GM18858 (cell line): ENCODE results near the gene CADPS.

Source experiments
- ATAC-seq: cut with Tn5 transposase; IDR thresholded peaks from one replicate; pipeline ENCODE4 v1.9.1; 2021; ENCODE audit not compliant: unreplicated experiment

CADPS gene

DNA sequence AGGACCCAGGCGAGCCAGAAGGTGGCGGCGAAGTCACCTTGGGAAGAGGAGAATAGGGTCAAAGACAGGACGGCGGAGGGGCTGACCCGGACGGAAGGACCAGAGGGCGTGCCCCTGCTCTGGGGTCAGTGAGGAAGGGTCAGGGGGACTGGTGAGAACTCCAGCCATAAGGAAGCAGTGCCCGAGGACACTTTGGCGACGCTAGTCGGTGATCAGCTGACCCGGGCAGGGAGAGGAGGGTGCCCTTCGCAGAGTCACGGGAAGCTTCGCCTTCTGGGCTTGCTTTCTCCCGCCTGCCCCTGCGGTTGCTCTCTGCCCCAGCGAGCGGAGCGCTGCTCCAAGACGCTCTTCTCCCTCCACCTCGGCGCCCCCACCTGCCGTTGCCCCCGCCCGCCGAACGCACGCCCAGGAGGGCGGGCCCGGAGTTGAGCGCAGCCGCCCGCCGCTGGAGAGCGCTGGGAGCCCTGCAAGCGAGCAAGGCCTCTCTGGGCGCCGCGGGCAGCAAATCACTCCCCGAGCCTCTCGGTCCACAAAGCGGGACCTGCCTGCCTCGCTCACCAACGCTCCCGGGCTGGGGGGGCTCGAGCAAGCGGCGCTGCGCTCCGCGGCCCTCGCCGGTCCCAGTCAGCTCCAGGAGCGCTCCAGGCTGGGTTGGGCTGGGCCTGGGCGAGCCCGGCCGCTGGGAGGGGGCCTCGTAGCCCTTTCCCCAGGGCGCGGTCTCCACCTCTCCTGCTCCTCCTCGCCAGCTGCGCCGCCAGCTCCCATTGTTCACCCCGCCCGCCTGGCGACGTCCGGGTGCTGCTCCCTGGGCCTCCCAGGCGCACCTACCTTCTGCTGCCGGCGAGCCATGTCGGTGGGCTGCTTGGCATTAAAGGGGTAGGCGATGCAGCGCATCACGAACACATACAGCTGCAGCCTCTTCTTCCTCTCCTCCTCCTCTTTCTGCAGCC, 1.2 kb downstream of the CADPS start:
- ATAC-seq: no peak

- ATAC-seq: no peak
Observed at GRCh38 chr3:62873451-62873760, 1.8 kb downstream of the CADPS start.

DNA sequence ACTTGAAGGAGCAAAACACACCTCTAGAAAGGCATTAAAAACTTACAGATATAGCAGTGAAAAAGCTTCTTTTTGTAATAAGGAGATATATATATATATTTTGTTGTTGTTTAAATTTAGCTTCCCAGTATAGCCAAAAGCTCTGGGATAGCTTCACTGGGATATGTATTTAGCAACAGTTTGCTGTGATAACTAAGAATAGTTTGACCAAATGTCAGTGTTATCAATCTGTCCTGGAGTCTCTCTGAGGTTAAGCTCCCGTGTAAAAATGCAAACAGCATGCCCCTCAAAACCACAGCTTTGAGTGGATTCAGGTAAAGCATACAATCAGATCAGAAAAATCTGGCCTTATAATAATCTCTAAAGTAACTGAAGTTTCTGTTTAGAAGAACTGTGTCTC, 2.9 kb downstream of the CADPS start:
- no peak for ATAC-seq

DNA sequence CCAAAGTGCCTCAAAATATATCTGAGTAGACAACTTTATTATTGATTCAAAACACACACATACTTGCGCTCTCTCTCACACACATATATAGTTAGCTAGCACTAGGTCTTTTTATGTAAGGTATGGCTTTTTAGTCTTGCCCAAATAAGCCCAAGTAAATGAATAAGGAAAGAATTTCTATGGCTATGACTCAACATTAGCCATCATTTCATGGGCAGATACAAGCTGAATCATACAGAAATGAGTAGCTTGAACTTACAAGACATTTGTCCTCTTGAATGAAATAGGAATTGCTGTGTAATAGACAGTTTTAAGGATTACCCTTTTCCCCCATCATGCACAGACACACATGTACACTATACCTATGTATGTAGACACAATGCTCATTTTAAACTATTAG, 4.9 kb downstream of the CADPS start:
- no peak for ATAC-seq

DNA sequence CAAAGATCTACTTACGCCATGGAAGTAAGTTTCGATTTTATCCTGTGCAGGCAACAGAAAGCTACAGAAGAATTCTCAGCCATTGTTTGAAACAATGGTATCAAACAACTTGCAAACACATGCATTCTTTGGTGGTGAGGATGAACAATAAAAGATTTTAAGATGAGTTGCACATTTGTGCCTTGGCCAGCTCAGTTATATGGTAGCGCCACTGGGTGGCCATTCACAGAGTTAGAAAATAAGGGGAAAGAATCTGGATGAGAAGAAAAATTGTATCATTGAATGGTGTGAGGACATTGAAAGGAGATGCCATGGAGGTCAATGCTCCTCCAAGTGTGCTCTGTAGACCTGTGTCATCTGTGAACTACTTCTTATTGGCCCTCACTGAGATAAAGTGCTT, 11.6 kb downstream of the CADPS start:
- no peak for ATAC-seq

DNA sequence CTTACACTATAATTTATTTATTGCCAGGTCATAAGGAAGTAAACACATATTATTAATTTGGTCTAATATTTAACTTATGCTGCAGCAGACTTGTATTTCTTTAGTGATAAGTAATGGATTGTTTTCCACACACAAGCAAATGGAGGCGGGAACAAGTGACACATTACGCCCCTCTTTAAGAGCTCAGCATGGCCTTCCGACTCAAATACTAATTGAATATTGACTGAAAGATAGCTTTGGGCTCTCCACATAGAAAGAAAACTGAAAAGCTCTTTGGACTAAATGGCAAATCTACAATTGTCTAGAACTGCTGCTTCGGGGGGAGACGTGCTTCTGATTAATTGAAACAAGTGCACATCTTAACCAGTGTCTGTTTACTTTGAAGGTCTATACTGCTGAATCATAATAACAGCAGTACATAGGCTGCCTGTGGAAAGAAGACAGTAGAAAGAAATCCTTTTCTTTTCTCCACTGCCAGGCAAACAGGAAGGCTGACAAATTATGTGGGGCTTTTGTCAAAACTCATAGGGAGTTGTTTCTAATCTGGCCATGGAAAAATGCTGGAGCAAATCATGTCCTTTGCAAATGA, 15.9 kb downstream of the CADPS start:
- no peak for ATAC-seq

GRCh38 chr3:62845996-62846395, 29.2 kb downstream of the CADPS start:
- ATAC-seq: no peak

- no peak for ATAC-seq
Observed at GRCh38 chr3:62843508-62843907, 31.7 kb downstream of the CADPS start.

DNA sequence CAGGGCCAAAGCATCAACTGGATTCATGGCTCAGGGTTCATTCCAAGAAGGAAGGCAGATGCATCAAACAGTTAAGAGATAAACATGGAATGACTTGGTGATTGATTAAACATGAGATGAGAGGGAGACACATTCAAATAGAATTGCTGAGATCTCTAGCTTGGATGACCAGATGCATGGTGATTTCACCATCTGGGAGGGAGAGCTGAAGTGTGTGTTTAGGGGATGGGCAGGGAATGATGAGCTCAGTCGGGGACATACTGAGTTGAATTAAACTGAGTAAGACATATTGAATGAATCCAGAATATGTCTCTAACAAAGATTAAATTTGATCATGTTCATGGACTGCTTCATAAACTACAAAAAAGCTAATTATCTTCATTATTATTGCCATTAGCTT, 35.5 kb downstream of the CADPS start:
- ATAC-seq: no peak

- no peak for ATAC-seq
Observed at GRCh38 chr3:62837145-62837787, 38.0 kb downstream of the CADPS start.

- ATAC-seq: peak; percentile 75
Observed at GRCh38 chr3:62835554-62836236, 39.5 kb downstream of the CADPS start.

- ATAC-seq: no peak
Observed at GRCh38 chr3:62833538-62833937, 41.7 kb downstream of the CADPS start.

DNA sequence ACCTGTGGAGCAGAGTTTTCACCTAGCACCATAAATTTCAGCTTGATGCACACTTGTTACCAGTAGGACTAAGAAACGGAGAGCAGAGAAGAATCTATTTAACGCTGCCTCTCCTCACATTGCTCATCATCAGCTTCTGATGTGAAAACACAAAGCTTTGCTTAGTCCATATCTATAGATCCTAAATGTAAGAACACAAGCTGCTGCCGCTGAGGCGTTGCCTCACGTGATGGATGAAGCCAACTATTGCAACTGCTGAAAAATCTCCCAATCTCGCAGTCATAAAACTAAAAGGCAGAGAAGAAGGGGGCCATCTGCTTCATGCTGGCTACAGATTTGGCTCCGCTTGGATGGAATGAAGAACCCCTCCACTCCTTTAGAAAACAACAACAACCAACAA, 42.7 kb downstream of the CADPS start:
- ATAC-seq: no peak

DNA sequence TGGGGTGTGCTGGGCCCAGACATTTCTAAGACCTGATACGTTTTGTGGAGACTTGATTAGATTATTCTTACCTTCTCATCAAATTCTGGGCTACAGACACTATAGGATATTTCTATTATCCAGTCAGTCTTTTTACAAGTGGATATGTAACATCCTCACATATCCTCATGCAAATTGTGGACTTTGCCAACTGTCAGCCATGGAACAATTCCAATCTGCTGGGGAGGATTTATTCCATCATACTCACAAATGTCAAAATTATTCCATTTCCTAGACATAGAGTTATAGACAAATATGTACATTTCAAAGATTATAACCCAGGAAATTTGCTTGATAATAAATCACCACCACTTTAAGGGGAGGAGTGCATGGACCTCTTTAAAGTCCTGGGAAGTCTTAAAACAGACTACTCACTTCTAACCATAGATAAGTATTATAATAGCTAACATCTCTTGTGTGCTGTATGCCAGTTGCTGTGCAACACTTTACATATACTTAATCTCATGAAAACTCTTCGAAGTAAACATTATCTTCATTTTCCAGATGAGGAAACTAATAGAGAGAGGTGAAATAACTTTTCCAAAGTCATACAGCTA, 44.4 kb downstream of the CADPS start:
- ATAC-seq: no peak

GRCh38 chr3:62827550-62827949, 47.7 kb downstream of the CADPS start:
- ATAC-seq: no peak

DNA sequence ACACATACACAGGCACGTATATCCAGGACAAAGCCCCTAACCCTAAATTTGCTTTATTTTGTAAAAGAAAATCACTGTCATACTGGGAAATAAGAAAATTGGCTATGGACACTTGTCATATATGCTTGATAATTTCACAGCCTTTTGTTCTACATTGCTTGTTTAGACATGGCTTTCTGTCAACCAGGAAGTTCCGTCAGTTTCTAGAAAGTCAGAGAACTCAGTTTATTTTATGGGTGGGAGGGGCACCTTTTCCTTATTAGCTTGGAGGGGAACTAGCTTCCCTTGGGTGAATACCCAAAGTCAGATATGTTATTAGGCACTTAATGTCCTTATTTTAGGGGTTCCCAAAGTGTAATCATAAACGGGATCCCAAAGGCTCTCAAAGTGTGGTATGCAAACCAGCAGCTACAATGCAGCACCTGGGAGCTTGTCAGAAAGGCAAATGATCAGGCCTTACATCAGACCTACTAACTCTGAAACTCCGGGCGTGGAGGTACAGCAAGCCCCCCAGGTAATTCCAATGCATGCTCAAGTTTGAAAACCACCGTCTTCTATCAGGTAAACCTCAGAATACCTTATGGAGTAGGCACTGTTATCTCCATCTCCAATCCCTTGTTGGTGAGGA, 50.1 kb downstream of the CADPS start:
- ATAC-seq: no peak

GRCh38 chr3:62823461-62824050, 51.7 kb downstream of the CADPS start:
- ATAC-seq: no peak

DNA sequence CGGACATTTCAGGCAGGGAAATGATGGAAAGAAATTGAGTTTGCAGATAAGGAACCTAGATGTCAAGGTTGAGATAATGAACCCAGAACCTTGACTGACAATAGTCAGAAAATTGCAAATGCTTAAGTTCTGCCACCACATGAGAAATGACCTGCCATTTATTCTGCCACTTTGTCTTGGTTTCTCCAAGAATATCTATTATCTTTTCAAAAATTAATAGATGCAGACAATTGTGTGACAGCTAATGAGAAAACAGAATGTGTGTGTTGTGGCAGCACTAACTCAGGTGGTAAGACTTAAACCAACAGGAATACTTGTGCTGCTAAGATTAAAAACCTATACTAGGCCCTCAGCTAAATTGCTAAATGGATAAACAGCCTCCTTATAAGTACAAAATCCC, 52.3 kb downstream of the CADPS start:
- ATAC-seq: no peak

DNA sequence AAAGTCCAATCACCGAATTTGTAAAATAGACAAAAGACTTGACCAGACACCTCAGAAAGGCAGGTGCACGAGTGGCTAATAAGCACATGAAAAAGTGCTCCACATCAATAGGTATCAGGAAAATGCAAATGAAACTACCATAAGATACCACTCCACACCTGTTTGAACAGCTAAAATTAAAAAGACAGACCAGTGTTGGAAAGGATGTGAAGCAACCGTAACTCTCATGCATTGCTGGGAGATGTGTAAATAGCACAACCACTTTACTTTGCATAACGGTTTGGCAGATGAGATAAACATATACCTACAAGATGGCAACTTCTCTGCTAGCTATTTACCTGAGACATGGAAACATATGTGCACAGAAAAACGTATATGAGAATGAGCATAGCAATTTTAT, 56.9 kb downstream of the CADPS start:
- ATAC-seq: peak; percentile 85

GRCh38 chr3:62817678-62818077, 57.5 kb downstream of the CADPS start:
- ATAC-seq: no peak
